ENCODE data around the gene NRAP. TPM values are rescaled to one million over a fixed set of nuclear protein-coding genes. Genes with fewer than 3 reads are reported as not detected.

NRAP gene
- total and polyA plus RNA-seq, 2 of the 4 experiments (the other 2 are of a cell fraction), result not detected

GRCh38 chr10:113680190-113681111 is 16.6 kb upstream of the NRAP start:
- POLR2A ChIA-PET (ENCODE audit: unreplicated experiment), result no interaction called here
- no TSS peak for BruUV-seq (replicated peaks)

More at GRCh38 chr10:113680190-113681111, 16.6 kb upstream of the NRAP start:
- Histone ChIP-seq H4K8ac (ENCODE audit: low read depth in 2 of 2, low read length in 2 of 2) (peak overlapping the region; percentile 10 to 77), H2AK9ac (replicated peaks; ENCODE audit: low read depth, low read length, poor library complexity) (peak overlapping the region; percentile 93), H3K23ac (ENCODE audit: low read depth, low read length) (peak overlapping the region; percentile 91), H2BK5ac (ENCODE audit: low read depth, low read length, poor library complexity, severe bottlenecking) (peak overlapping the region; percentile 83), H3K27ac (ENCODE audit: insufficient read depth, low read length) (peak overlapping the region; percentile 82), H4K5ac (ENCODE audit: low read depth, low read length) (peak overlapping the region; percentile 2), H4K20me1 (ENCODE audit: insufficient read depth, low read length) (no peaks in the 10 kb centered on the region), H2BK120ac (ENCODE audit: low read depth, low read length) (peak overlapping the region; percentile 67), H3K4me1 (ENCODE audit: control insufficient read depth, insufficient read depth, low read length) (0 out of 2 replicates have a peak, but pooled peaks cover 2% of the 10 kb centered on the region), H2BK20ac (ENCODE audit: low read depth, low read length) (peak overlapping the region; percentile 36; the same call in 1 of the 2 replicates), H3K36me3 (ENCODE audit: control insufficient read depth, insufficient read depth, low read length) (no peaks in the 10 kb centered on the region), H4K91ac (ENCODE audit: insufficient read depth, low read depth, low read length) (peak overlapping the region; percentile 67), H3K9me3 (ENCODE audit: control insufficient read depth, insufficient read depth, low read length) (no peaks in the 10 kb centered on the region), H3K4ac (ENCODE audit: low read depth, low read length) (peak overlapping the region; percentile 80), H3K4me2 (ENCODE audit: low read depth, low read length) (peak overlapping the region; percentile 95), H3K9ac (ENCODE audit: low read depth, low read length) (peak overlapping the region; percentile 91), H2BK15ac (ENCODE audit: low read depth, low read length) (peak overlapping the region; percentile 25; the same call in 1 of the 3 replicates), H3K9me1 (ENCODE audit: insufficient read depth, low read length) (peaks cover 10% of the 10 kb centered on the region; the same call in 1 of the 2 replicates), H3K79me1 (ENCODE audit: low read depth in 1 of 2, low read length in 2 of 2) (peaks cover 11 to 26% of the 10 kb centered on the region in 2 experiments), H3K4me3 (ENCODE audit: insufficient read depth, low read depth, low read length) (peak overlapping the region; percentile 76), H3K56ac (ENCODE audit: extremely low read depth, insufficient read depth, low read length) (peak overlapping the region; percentile 78; the same call in 1 of the 2 replicates), H2AFZ (replicated peaks; ENCODE audit: low read length, poor library complexity) (peak overlapping the region; percentile 100), H3K14ac (replicated peaks; ENCODE audit: low read depth, low read length) (peak overlapping the region; percentile 82), H3K27me3 (ENCODE audit: control insufficient read depth, insufficient read depth, low read length) (no peaks in the 10 kb centered on the region), H2AK5ac (ENCODE audit: low read depth, low read length) (peak overlapping the region; percentile 66), H3K18ac (ENCODE audit: low read depth, low read length) (peak overlapping the region; percentile 38)
- WGBS, 2 experiments (ENCODE audit: extremely low coverage in 2 of 2, insufficient read length in 1 of 2), result no CpG with 5 or more reads among the region's 28 CpGs
- DNase-seq (peak; percentile 73), ATAC-seq (ENCODE audit: low read depth) (peak; percentile 43)
- in situ Hi-C loops (cut with MboI; ENCODE audit: low sequenced_read_pairs), result no loop called here
- CTCF ChIA-PET, result interaction anchor here (1.2 to 1.5 kb wide), 2 partner anchors 13 to 426 kb away, joined by 3 to 4 read pairs; no protein-coding TSS in a partner anchor
- intact Hi-C loops (cut with micrococcal nuclease), result no loop called here
- dilution Hi-C loops (cut with HindIII; ENCODE audit: low sequenced_read_pairs, unreplicated experiment), result no loop called here
- TF ChIP-seq USF2 (IDR thresholded peaks at IDR 0.05; ENCODE audit: low read depth, low read length), result no peak
- TF ChIP-seq MAZ (IDR thresholded peaks at IDR 0.05; ENCODE audit: borderline replicate concordance, low read depth, low read length), result peak; percentile 30; the same call in 1 of the 2 replicates
- TF ChIP-seq FOS (IDR thresholded peaks at IDR 0.05; ENCODE audit: low read depth, low read length), result peak; percentile 62; the same call in 1 of the 2 replicates
- TF ChIP-seq CEBPB (IDR thresholded peaks at IDR 0.05; ENCODE audit: low read depth, low read length), result 0 out of 2 replicates have a peak, but pooled peaks have one; percentile 2
- TF ChIP-seq RFX5 (IDR thresholded peaks at IDR 0.05; ENCODE audit: low read depth, low read length), result no peak
- no peak for TF ChIP-seq POLR2A (IDR thresholded peaks at IDR 0.05; ENCODE audit: low read depth, low read length)
- TF ChIP-seq RAD21 (IDR thresholded peaks at IDR 0.05; ENCODE audit: low read length), result no peak
- TF ChIP-seq CTCF (conservative IDR thresholded peaks at IDR 0.05; ENCODE audit: low read depth, low read length), result no peak
